ENCODE measurements around the gene P3H1.

DNA sequence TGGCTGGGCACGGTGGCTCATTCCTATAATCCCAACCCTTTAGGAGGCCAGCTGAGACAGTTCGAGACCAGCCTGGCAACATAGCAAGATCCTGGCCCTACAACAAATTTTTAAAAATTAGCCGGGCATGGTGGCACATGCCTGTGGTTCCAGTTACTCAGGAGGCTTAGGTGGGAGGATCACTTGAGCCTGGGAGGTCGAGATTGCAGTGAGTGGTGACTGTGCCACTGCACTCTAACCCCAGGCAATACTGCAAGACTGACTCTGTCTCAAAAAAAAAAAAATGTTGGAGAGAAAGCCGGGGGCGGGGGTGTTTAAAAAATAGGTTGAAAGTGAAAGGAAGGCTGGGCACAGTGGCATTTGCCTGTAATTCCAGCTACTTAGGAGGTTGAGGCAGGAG, 43.3 kb downstream of the P3H1 start:
- no peak for TF ChIP-seq CTCF (IDR thresholded peaks at IDR 0.05)
- no peak for TF ChIP-seq POLR2AphosphoS5 (IDR thresholded peaks at IDR 0.05; ENCODE audit: low read depth, low read length)
